Left lung (tissue), 10 donors: ENCODE results near the gene MOCS1. TPM values are rescaled to one million over a fixed set of nuclear protein-coding genes. Genes with fewer than 3 reads are reported as not detected.

Experiments used
- ATAC-seq: fragments of 200-7000 bp; cut with Tn5 transposase; one replicate; pipeline ENCODE4 v1.9.1; 2020; ENCODE audit warnings: moderate library complexity
- DNase-seq, 4 donors: peaks; one replicate each; pipeline ENCODE4 v3.0.0-alpha.2; 2013 to 2020
- H3K27ac ChIP-seq, 2 donors: fragments of 200-600 bp; sonication (generic) in 1 of 2; one replicate each; pipeline versions ENCODE4 v1.5.0 to v1.8.0; 2020 to 2021
- H3K27me3 ChIP-seq, 2 donors: fragments of 200-600 bp; sonication (generic) in 1 of 2; one replicate each; pipeline versions ENCODE4 v1.5.0 to v1.8.0; 2020 to 2021
- H3K36me3 ChIP-seq, 2 donors: fragments of 200-600 bp; sonication (generic) in 1 of 2; one replicate each; pipeline versions ENCODE4 v1.5.0 to v1.8.0; 2020 to 2021
- H3K4me1 ChIP-seq, 2 donors: fragments of 200-600 bp; one replicate each; pipeline ENCODE4 v1.8.0; 2021
- H3K4me3 ChIP-seq, 2 donors: fragments of 200-600 bp; sonication (generic) in 1 of 2; one replicate each; pipeline versions ENCODE4 v1.5.0 to v1.8.0; 2020 to 2021; ENCODE audit warnings: mild to moderate bottlenecking in 1 of 2
- H3K9me3 ChIP-seq, 2 donors: fragments of 200-600 bp; sonication (generic) in 1 of 2; one replicate each; pipeline versions ENCODE4 v1.5.0 to v1.8.0; 2020 to 2021
- CTCF ChIP-seq, 2 donors: fragments of 200-600 bp; sonication (generic) in 1 of 2; IDR thresholded peaks; one replicate each; pipeline versions ENCODE4 v1.5.0 to v1.8.0; 2021; ENCODE audit warnings: antibody characterized with exemption in 2 of 2
- intact Hi-C, 2 donors: fragments of 100-400 bp; cut with DNase I; formaldehyde crosslinking; loops; one replicate each; pipeline versions ENCODE4 v1.11.2 to v1.14.2; 2022
- polyA plus RNA-seq, 6 donors: library from polyadenylated mRNA; unstranded; fragments of 120-200 nt; gene quantifications; one replicate each; pipeline ENCODE4 v1.2.1, GENCODE V29; 2013; ENCODE audit not compliant: insufficient read length in 6 of 6
- total RNA-seq, 2 donors: library from RNA; stranded (reverse); fragmentation: NEBNext Ultra II Directional; extraction: Animal tissue kit (Norgen Biotek cat#: 25700); gene quantifications; one replicate each; pipeline ENCODE4 v1.2.1, GENCODE V29; 2021
- donor health status: DM: no; HTN: yes; CAD: no.
- donor health status: DM: no; HTN: no; CAD: no.

Gene MOCS1
- total and polyA plus RNA-seq, 8 donors: 18.0 to 29.0 (median 23.2) TPM

- intact Hi-C loops: no loop called here
- Histone ChIP-seq H3K27me3 (no peaks in the 10 kb centered on the region), H3K4me3 (no peak overlapping the region), H3K4me1 (no peaks in the 10 kb centered on the region), H3K36me3 (no peaks in the 10 kb centered on the region), H3K9me3 (no peaks in the 10 kb centered on the region), H3K27ac (no peak overlapping the region)
- DNase-seq (no peak), ATAC-seq (no peak)
- no peak for TF ChIP-seq CTCF (IDR thresholded peaks at IDR 0.05)
Measured at GRCh38 chr6:39942903-39943580, 8.8 kb upstream of the MOCS1 start.

- ATAC-seq: no peak
- no peaks in the 10 kb centered on the region for H3K36me3 ChIP-seq
- H3K4me1 ChIP-seq: no peaks in the 10 kb centered on the region
- no peaks in the 10 kb centered on the region for H3K9me3 ChIP-seq
- intact Hi-C loops: no loop called here
- no peak for DNase-seq
- H3K27me3 ChIP-seq: no peaks in the 10 kb centered on the region
- no peak overlapping the region for H3K27ac ChIP-seq
- no peak overlapping the region for H3K4me3 ChIP-seq
- TF ChIP-seq CTCF (IDR thresholded peaks at IDR 0.05): no peak
Measured at GRCh38 chr6:39941820-39942219, 7.6 kb upstream of the MOCS1 start.

- Histone ChIP-seq H3K27ac (no peak overlapping the region), H3K9me3 (no peaks in the 10 kb centered on the region), H3K36me3 (no peaks in the 10 kb centered on the region), H3K27me3 (no peaks in the 10 kb centered on the region), H3K4me1 (no peaks in the 10 kb centered on the region), H3K4me3 (no peak overlapping the region)
- ATAC-seq (no peak), DNase-seq (no peak)
- no peak for TF ChIP-seq CTCF (IDR thresholded peaks at IDR 0.05)
- intact Hi-C loops: no loop called here
Measured at GRCh38 chr6:39941138-39941537, 6.9 kb upstream of the MOCS1 start.

- no peak for DNase-seq
- Histone ChIP-seq H3K4me3 (no peak overlapping the region), H3K4me1 (peaks cover 4 to 6% of the 10 kb centered on the region in 2 donors), H3K27ac (no peak overlapping the region), H3K27me3 (peaks cover 0 to 18% of the 10 kb centered on the region in 2 donors), H3K36me3 (no peaks in the 10 kb centered on the region), H3K9me3 (no peaks in the 10 kb centered on the region)
- no peak for TF ChIP-seq CTCF (IDR thresholded peaks at IDR 0.05)
- no peak for ATAC-seq
- intact Hi-C loops: no loop called here
Measured at GRCh38 chr6:39938773-39939654, 4.8 kb upstream of the MOCS1 start.

- DNase-seq (no peak), ATAC-seq (no peak)
- Histone ChIP-seq H3K4me1 (peaks cover 4 to 6% of the 10 kb centered on the region in 2 donors), H3K9me3 (no peaks in the 10 kb centered on the region), H3K27ac (no peak overlapping the region), H3K36me3 (no peaks in the 10 kb centered on the region), H3K4me3 (no peak overlapping the region), H3K27me3 (peaks cover 0 to 27% of the 10 kb centered on the region in 2 donors)
- no peak for TF ChIP-seq CTCF (IDR thresholded peaks at IDR 0.05)
- intact Hi-C loops: no loop called here
Measured at GRCh38 chr6:39937686-39938333, 3.5 kb upstream of the MOCS1 start.
